ENCODE results near the gene LRCH1. TPM values are rescaled to one million over a fixed set of nuclear protein-coding genes. Genes with fewer than 3 reads are reported as not detected.

Gene LRCH1
- total and polyA plus RNA-seq, 2 of the 4 experiments (the other 2 are of a cell fraction): 7.0 to 8.8 TPM

- dilution Hi-C loops (cut with HindIII; ENCODE audit: low sequenced_read_pairs, unreplicated experiment) (no loop called here), intact Hi-C loops (cut with micrococcal nuclease) (no loop called here), in situ Hi-C loops (cut with MboI; ENCODE audit: low sequenced_read_pairs) (no loop called here)
- Histone ChIP-seq H3K56ac (ENCODE audit: extremely low read depth, insufficient read depth, low read length) (no peak overlapping the region), H2AK5ac (ENCODE audit: low read depth, low read length) (no peak overlapping the region), H3K9me1 (ENCODE audit: insufficient read depth, low read length) (peaks cover 7% of the 10 kb centered on the region; the same call in 1 of the 2 replicates), H3K14ac (replicated peaks; ENCODE audit: low read depth, low read length) (no peak overlapping the region), H2BK20ac (ENCODE audit: low read depth, low read length) (no peak overlapping the region), H3K23ac (ENCODE audit: low read depth, low read length) (no peak overlapping the region), H3K4me2 (ENCODE audit: low read depth, low read length) (no peak overlapping the region), H4K20me1 (ENCODE audit: insufficient read depth, low read length) (no peaks in the 10 kb centered on the region), H3K27ac (ENCODE audit: insufficient read depth, low read length) (no peak overlapping the region), H2AK9ac (replicated peaks; ENCODE audit: low read depth, low read length, poor library complexity) (no peak overlapping the region), H2AFZ (replicated peaks; ENCODE audit: low read length, poor library complexity) (no peak overlapping the region), H2BK120ac (ENCODE audit: low read depth, low read length) (no peak overlapping the region), H4K91ac (ENCODE audit: insufficient read depth, low read depth, low read length) (no peak overlapping the region), H3K4me3 (ENCODE audit: insufficient read depth, low read depth, low read length) (no peak overlapping the region), H4K5ac (ENCODE audit: low read depth, low read length) (no peak overlapping the region), H4K8ac (ENCODE audit: low read depth in 2 of 2, low read length in 2 of 2) (no peak overlapping the region), H3K4me1 (ENCODE audit: control insufficient read depth, insufficient read depth, low read length) (peaks cover 4% of the 10 kb centered on the region), H3K18ac (ENCODE audit: low read depth, low read length) (no peak overlapping the region), H3K36me3 (ENCODE audit: control insufficient read depth, insufficient read depth, low read length) (no peaks in the 10 kb centered on the region), H2BK5ac (ENCODE audit: low read depth, low read length, poor library complexity, severe bottlenecking) (no peak overlapping the region), H3K9ac (ENCODE audit: low read depth, low read length) (no peak overlapping the region), H3K79me1 (ENCODE audit: low read depth in 1 of 2, low read length in 2 of 2) (peaks cover 12 to 34% of the 10 kb centered on the region in 2 experiments), H2BK15ac (ENCODE audit: low read depth, low read length) (no peak overlapping the region), H3K9me3 (ENCODE audit: control insufficient read depth, insufficient read depth, low read length) (no peaks in the 10 kb centered on the region), H3K4ac (ENCODE audit: low read depth, low read length) (no peak overlapping the region), H3K27me3 (ENCODE audit: control insufficient read depth, insufficient read depth, low read length) (no peaks in the 10 kb centered on the region)
- POLR2A ChIA-PET (ENCODE audit: unreplicated experiment): no interaction called here
- TF ChIP-seq MAFK (IDR thresholded peaks at IDR 0.05; ENCODE audit: low read depth, low read length) (no peak), RFX5 (IDR thresholded peaks at IDR 0.05; ENCODE audit: low read depth, low read length) (no peak), CEBPB (IDR thresholded peaks at IDR 0.05; ENCODE audit: low read depth, low read length) (no peak), FOS (IDR thresholded peaks at IDR 0.05; ENCODE audit: low read depth, low read length) (no peak), MXI1 (IDR thresholded peaks at IDR 0.05; ENCODE audit: borderline replicate concordance, low read depth, low read length) (no peak), SMC3 (IDR thresholded peaks at IDR 0.05; ENCODE audit: low read depth, low read length) (no peak), CHD1 (IDR thresholded peaks at IDR 0.05; ENCODE audit: low read depth, low read length) (no peak), RAD21 (IDR thresholded peaks at IDR 0.05; ENCODE audit: low read length) (no peak), NFE2L2 (IDR thresholded peaks at IDR 0.05; ENCODE audit: low read depth, low read length) (no peak), USF2 (IDR thresholded peaks at IDR 0.05; ENCODE audit: low read depth, low read length) (no peak), MAZ (IDR thresholded peaks at IDR 0.05; ENCODE audit: borderline replicate concordance, low read depth, low read length) (no peak), BHLHE40 (IDR thresholded peaks at IDR 0.05; ENCODE audit: low read depth, low read length) (no peak)
- DNase-seq (no peak), ATAC-seq (ENCODE audit: low read depth) (no peak)
- CTCF ChIA-PET: no interaction called here
- BruUV-seq (replicated peaks): no TSS peak
Measured at GRCh38 chr13:46656786-46657185, 103.8 kb downstream of the LRCH1 start.
